Amniotic epithelial cell (primary cell): Measurements from ENCODE around the gene DAZL.

Experiments used
- DNase-seq: peaks from one replicate; pipeline ENCODE4 v3.0.0-alpha.2; 2010; ENCODE audit warnings: low read depth

The DAZL gene

GRCh38 chr3:16543242-16543864 is 61.9 kb downstream of the DAZL start:
- DNase-seq = no peak

- peak; percentile 22 for DNase-seq
Measured at GRCh38 chr3:16538507-16538906, 66.7 kb downstream of the DAZL start.

GRCh38 chr3:16536996-16537395 is 68.2 kb downstream of the DAZL start:
- no peak for DNase-seq
